NCI-H2171 treated with DMSO at 0.1 percent for 48 hours (cell line): ENCODE data around the gene ZCCHC17.

ENCODE experiments used
- DNase-seq: peaks from one replicate; lab custom pipeline; 2025; lab: John Stamatoyannopoulos, UW

The ZCCHC17 gene

DNA sequence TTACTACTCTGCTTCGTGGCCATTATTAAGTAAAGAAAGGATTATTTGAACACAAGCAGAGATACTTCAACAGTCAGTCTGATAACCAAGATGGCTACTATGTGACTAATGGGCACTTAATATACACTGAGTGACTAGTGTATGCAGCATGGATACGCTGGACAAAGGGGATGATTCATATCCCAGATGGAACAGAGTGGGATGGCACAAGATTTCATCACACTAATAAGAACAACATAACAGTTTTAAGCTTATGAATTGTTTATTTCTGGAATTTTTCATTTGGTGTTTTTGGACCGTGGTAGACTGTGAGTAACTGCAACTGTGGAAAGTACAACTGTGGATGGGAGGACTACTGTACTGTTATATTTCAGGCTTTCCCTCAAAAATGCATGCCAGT is 9.4 kb downstream of the ZCCHC17 start:
- no peak for DNase-seq

- no peak for DNase-seq
Measured at GRCh38 chr1:31308036-31308435, 11.2 kb downstream of the ZCCHC17 start.

DNA sequence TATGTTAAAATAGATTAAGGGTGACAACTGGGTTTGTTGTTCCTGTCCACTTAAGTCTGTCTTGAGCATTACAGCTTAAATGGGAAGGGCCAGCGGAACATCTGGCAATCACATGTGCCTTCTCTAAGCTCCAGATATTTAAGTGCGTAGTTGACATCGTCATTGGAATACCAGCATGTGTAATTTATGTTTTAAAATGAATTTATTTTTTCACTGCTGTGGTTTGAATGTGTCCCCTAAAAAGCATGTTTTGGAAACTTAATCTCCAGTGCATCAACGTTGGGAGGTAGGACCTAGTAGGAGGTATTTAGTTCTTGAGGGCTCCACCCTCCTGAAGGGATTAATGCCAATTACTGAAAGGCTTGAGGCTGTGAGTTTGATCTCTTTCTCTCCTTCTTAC is 13.4 kb downstream of the ZCCHC17 start:
- no peak for DNase-seq

DNA sequence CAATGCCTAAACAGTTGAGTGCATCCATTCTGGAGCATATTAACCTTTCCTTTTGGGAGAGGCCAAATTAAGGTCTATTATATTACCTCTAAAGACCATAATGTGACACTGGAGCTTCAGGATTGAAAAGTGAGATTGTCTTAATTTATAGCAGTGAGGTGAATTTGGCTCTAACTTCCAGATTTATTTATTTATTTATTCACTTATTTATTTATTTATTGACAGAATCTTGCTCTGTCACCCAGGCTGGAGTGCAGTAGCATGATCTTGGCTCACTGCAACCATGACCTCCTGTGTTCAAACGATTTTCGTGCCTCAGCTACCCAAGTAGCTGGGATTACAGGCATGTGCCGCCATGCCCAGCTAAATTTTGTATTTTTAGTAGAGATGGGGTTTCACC is 19.1 kb downstream of the ZCCHC17 start:
- DNase-seq = peak; percentile 76

DNA sequence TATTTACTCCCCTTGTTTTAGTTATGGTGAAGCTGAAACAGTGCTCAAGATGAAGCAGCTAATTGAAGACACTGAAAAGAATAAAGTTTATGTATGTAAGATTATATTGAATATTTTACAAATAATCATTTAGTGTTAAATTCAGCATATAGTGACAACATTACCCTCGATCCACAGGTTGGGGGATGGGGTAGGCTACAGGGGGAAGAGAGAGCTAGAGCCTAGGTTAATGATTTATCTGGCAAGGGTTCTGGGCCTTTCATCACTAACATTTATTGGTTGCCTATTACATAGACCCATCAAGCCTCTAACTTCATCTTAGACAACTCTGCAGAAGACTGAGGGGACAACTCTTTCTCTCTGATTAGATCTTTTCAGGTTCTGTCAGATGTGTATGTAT is 21.3 kb downstream of the ZCCHC17 start:
- no peak for DNase-seq

DNA sequence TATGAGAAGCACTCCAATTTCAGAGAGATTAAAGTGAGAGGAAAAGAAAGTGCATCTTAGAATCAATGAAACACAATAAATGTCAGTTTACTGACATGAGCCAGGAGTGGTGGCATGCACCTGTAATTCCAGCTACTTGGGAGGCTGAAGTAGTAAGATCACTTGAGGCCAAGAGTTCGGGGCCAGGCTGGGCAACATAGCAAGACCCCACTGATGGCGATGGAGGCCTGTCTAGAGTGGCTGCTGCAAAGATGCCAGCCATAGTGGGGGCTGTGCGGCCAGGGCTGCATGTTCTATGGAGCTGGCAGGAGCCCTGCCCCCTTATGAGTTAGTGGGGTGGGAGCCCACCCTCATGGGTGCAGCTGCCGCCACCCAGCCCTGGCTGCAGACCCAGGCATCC is 27.3 kb downstream of the ZCCHC17 start:
- DNase-seq = no peak

DNA sequence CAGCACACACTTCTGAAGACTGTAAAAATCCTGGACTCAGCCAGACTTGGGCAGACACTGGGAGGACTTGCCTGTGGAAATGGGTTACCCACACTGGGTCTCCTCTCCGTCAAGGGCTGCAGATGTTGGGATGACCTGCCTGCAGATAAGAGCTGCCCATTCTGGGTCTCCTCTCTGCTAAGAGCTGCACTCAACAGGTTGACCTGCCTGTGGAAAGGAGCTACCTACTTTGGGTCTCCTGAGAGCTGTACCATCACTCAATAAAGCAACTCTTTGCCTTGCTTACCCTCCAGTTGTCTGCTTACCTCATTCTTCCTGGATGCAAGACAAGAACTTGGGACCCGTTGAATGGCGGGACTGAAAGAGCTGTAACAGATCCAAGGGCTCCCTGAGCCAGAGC is 28.2 kb downstream of the ZCCHC17 start:
- DNase-seq = no peak

GRCh38 chr1:31326461-31326860 is 29.6 kb downstream of the ZCCHC17 start:
- DNase-seq = no peak

GRCh38 chr1:31327381-31327780 is 30.5 kb downstream of the ZCCHC17 start:
- no peak for DNase-seq

GRCh38 chr1:31335007-31335406 is 38.2 kb downstream of the ZCCHC17 start:
- DNase-seq = peak; percentile 72

DNA sequence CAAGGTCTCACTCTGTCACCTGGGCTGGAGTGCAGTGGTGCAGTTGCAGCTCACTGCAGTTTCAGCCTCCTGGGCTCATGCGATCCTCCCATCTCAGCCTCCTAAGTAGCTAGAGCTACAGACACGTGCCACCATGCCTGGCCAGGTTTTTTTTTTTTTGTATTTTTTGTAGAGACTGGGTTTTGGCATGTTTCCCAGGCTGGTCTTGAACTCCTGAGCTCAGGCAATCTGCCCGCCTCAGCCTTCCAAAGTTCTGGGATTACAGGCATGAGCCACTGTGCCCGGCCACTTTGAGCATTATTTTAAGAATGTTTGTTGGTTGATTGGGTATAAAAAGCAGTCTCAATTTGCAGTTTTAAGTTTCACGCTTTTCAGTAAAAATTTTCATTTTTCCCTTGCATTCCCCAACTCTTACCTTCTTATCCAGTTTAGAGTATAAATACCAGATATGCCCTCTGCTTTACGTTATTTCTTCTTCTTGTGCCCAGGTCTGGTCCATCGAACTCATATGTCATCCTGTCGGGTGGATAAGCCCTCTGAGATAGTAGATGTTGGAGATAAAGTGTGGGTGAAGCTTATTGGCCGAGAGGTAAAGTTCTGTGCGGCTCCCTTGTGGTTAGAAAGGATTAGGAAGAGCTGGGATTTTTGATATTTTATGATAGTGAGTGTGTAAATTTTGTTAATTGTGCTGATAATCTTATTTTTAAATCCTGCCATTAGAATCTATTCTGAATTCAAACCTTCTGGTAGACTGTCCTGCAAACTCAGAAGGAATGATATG is 40.0 kb downstream of the ZCCHC17 start:
- peak; percentile 24 for DNase-seq

DNA sequence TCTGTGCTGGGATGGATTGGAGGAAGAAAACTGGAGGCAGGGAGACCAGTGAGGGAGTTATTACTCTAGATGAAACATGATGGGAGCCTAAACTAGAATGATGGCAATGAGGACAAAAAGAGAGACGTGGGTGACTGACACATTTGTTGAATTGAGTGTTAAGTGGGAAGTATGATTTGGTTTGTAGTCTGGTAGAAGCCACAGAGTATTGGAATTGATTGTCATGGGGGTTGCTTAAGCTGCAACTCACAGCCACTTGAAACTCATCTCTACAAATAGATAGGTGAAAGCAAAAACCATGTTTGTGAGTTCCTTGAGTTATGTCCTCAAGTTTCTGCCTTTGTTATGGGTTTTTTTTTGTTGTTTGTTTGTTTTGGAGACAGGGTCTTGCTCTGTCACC is 47.7 kb downstream of the ZCCHC17 start:
- DNase-seq = no peak

DNA sequence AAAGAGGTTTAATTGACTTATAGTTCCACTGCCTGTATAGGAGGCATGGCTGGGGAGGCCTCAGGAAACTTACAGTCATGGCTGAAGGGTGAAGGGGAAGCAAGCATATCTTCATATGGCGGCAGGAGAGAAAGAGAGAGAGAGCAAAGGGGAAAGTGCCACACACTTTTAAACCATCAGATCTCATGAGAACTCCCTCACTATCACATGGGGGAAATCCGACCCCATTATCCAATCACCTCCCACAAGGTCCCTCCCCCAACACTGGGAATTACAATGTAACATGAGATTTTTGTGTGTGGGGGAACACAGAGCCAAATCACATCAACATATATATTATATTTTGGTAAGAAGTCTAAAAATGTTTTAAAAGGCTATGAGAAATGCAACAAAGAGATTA is 48.8 kb downstream of the ZCCHC17 start:
- peak; percentile 42 for DNase-seq

DNA sequence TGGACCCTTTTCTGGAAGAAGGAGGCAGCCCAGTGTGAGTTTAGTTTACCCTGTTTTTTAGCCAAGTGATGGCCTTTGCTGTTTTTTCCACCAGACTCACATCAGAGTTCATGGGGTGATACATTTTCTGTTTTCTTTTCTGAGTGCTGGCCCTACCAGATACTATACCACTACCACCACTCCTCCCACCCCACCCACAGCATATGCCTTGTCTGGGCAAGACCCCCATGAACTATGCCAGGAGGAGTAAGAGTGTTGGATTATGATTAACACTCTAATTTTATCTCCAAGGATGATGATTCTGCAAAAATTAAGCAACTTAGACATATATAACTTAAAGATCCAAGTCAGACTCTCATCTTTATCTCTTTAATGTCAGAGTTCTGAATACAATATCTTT is 50.0 kb downstream of the ZCCHC17 start:
- no peak for DNase-seq

- peak; percentile 32 for DNase-seq
Measured at GRCh38 chr1:31348449-31348848, 51.6 kb downstream of the ZCCHC17 start.

GRCh38 chr1:31354283-31354682 is 57.5 kb downstream of the ZCCHC17 start:
- no peak for DNase-seq

DNA sequence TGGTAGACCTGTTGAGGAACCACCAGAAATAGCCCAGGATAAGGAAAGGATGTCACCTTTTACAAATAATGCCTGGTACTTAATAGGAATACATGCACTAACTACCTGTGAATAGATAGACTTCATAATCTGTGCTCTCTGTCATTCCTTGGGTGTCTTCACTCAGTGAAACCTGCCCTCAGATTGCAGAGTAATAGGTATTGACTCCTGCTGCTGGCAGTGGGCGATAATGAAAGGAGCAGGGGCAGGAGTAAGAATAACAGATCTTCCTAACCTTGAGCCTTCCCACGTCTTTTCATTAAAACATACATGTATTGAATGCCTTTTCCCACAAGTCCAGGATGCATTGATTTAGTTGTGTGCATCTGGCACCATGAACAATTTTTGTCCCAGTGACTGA is 59.6 kb downstream of the ZCCHC17 start:
- no peak for DNase-seq

DNA sequence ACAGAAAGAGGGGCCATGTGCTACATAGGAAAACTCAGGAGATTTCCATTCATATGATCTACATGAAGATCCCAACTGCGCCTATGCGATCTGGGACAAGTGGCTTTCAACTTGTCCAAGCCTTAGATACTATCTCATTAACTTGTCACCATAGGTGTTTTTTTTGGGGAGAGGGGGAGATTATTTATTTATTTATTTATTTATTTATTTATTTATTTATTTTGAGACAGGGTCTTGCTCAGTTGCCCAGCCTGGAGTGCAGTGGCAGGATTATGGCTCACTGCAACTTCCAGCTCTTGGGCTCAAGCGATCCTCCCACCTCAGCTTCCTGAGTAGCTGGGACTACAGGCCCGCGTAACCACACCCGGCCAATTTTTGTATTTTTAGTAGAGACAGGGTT is 64.8 kb downstream of the ZCCHC17 start:
- DNase-seq = no peak

GRCh38 chr1:31362032-31362431 is 65.2 kb downstream of the ZCCHC17 start:
- DNase-seq = no peak

DNA sequence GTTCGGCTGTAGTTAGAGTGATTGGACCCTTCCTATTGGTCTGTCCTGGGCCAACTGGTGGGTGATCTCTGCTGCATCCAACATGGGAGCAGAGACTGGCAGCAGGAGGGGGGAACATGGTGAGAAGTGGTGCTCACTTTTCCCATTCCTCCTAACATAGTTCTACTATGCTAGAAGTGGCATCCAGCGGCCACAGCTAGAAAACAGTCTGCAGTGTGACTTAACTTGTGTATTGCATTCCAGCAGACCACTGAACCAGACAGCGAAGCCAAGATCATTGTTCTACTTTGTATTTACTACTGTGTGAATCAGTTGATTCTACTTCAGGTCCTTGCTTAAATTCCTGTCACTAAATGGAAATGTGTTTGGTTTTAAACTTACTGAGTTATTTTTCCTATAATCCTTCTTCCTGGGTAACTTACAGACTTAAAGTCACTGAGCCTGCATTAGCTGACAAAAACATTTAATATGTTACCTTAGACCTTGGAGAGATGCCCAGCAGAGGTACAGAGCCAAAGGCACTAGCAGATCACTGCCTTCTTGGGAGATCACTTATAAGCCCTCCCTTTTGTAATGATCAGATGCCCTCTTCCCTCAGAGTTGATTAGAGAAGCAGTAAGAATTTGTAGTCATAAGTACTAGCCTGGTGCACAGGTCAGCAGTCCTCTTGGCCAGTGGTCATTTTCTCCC is 67.9 kb downstream of the ZCCHC17 start:
- no peak for DNase-seq

DNA sequence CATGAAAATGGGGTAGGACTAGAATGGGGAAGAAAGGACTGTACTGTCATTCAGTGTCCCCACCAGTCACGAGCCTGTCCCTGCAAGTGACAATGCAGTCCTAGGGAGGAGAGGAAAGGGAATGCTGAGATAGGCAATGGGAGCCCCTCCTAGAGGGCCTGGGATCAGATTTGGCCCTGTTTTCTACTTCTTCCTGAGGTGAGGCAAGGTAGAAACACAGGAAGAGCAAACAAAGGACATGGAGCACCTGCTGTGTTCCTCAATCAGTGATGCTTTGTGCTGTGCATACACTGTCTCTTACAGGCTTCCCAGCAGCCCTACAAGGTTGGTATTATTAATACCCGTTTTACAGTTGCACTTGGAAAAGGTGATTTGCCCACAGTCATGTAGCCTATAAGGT is 70.0 kb downstream of the ZCCHC17 start:
- DNase-seq = no peak

GRCh38 chr1:31368611-31369107 is 71.8 kb downstream of the ZCCHC17 start:
- no peak for DNase-seq

- no peak for DNase-seq
Measured at GRCh38 chr1:31370021-31370420, 73.2 kb downstream of the ZCCHC17 start.

- DNase-seq = no peak
Measured at GRCh38 chr1:31370565-31370964, 73.7 kb downstream of the ZCCHC17 start.
